ENCODE measurements around the gene PRR33.

GRCh38 chr11:1938343-1939005, 46.8 kb upstream of the PRR33 start:
- TF ChIP-seq, protein P1, sequence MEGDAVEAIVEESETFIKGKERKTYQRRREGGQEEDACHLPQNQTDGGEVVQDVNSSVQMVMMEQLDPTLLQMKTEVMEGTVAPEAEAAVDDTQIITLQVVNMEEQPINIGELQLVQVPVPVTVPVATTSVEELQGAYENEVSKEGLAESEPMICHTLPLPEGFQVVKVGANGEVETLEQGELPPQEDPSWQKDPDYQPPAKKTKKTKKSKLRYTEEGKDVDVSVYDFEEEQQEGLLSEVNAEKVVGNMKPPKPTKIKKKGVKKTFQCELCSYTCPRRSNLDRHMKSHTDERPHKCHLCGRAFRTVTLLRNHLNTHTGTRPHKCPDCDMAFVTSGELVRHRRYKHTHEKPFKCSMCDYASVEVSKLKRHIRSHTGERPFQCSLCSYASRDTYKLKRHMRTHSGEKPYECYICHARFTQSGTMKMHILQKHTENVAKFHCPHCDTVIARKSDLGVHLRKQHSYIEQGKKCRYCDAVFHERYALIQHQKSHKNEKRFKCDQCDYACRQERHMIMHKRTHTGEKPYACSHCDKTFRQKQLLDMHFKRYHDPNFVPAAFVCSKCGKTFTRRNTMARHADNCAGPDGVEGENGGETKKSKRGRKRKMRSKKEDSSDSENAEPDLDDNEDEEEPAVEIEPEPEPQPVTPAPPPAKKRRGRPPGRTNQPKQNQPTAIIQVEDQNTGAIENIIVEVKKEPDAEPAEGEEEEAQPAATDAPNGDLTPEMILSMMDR (conservative IDR thresholded peaks at IDR 0.05; ENCODE audit: low read length) = no peak
- TF ChIP-seq EZH2phosphoT487 (IDR thresholded peaks at IDR 0.05; ENCODE audit: borderline replicate concordance) = no peak
